ENCODE measurements around the gene NADK. TPM values are rescaled to one million over a fixed set of nuclear protein-coding genes. Genes with fewer than 3 reads are reported as not detected.
"Not testable (repeated sequence)": the region's sequence is repeated elsewhere in the genome, so short reads cannot be mapped to it uniquely, and the experiment has no call there.

The NADK gene
- total and polyA plus RNA-seq, 5 donors = 25.5 to 42.8 (median 34.2) TPM

DNA sequence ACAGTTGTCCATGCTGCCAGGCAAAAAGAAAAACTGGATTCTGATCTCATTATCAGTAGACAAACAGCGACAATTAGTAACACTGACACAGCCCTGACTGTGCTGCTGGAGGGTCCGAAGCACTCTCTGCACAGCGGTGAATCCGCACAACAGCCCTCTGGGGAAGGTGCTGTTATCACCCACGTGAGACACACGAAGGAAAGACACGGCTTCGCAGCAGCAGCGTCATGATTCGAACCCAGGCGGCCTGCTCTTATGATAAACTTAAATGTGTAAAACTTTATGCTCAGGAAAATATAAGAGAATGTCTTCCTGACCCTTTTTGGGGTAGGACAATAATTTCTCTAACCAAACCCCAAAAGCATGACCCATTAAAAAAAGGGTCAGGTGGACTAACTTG is 35.7 kb downstream of the NADK start:
- intact Hi-C loops (cut with DNase I); H3K27ac ChIP-seq (ENCODE audit: low read length); H3K27me3 ChIP-seq (ENCODE audit: control insufficient read depth, insufficient read depth); ATAC-seq; H3K9me3 ChIP-seq (ENCODE audit: control insufficient read depth, low read length); DNase-seq; H3K4me3 ChIP-seq (ENCODE audit: low read length); H3K4me1 ChIP-seq (ENCODE audit: control insufficient read depth, insufficient read depth, low read length): not testable (repeated sequence)
- 87% methylated on average over 11 of the region's 11 CpGs for WGBS

DNA sequence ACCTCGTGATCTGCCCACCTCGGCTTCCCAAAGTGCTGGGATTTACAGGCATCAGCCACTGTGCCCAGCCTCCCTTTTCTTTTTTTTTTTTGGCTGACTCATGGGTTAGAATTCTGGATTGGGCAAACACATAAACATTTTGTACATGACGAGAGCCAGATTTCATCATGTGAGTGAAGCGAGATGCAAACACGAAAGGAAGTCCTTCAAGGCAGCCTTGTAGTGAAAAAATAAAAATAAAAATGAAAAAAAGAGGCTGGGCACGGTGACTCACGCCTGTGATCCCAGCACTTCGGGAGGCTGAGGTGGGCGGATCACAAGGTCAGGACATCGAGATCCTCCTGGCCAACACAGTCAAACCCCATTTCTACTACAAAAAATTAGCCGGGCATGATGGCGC is 37.3 kb downstream of the NADK start:
- WGBS = 84% methylated on average over 12 of the region's 12 CpGs
- ATAC-seq; intact Hi-C loops (cut with DNase I): not testable (repeated sequence)

DNA sequence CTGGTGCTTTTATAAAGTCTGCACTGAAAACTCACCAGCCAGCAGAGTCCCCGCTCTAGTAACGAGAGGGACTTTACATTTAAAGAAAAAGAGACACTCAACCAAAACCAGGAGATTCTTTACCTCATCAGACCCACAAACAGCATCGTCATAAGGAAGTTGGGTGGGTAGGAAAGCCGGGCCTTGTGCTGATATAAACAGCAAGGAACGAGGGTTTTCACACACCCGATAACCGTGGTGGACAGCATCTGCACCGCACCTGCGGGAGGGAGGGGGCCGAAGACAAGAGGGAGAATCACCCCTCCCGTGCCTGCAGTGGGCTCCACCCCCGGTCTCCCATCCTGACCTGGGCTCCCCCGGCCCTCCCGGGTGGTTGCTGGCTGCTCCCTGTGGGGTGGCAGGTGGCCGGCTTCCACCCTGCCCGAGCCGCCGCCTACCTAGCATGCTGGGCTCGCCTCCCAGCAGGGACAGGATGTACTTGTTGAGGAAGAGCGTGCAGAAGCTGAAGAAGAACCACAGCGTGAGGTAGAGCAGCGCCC is 39.4 kb downstream of the NADK start:
- H3K4me1 ChIP-seq (ENCODE audit: control insufficient read depth, insufficient read depth, low read length); intact Hi-C loops (cut with DNase I); H3K27me3 ChIP-seq (ENCODE audit: control insufficient read depth, insufficient read depth); H3K9me3 ChIP-seq (ENCODE audit: control insufficient read depth, low read length); DNase-seq; H3K4me3 ChIP-seq (ENCODE audit: low read length); H3K27ac ChIP-seq (ENCODE audit: low read length): not testable (repeated sequence)
- peak in 1 of 2 donors; percentile 51 for ATAC-seq
- 86% methylated on average over 12 of the region's 22 CpGs for WGBS

More for the DNA sequence above, 37.3 kb downstream of the NADK start:
- not testable (repeated sequence) for H3K27ac ChIP-seq (ENCODE audit: low read length); H3K9me3 ChIP-seq (ENCODE audit: control insufficient read depth, low read length); DNase-seq; H3K4me1 ChIP-seq (ENCODE audit: control insufficient read depth, insufficient read depth, low read length); H3K4me3 ChIP-seq (ENCODE audit: low read length); H3K27me3 ChIP-seq (ENCODE audit: control insufficient read depth, insufficient read depth)

DNA sequence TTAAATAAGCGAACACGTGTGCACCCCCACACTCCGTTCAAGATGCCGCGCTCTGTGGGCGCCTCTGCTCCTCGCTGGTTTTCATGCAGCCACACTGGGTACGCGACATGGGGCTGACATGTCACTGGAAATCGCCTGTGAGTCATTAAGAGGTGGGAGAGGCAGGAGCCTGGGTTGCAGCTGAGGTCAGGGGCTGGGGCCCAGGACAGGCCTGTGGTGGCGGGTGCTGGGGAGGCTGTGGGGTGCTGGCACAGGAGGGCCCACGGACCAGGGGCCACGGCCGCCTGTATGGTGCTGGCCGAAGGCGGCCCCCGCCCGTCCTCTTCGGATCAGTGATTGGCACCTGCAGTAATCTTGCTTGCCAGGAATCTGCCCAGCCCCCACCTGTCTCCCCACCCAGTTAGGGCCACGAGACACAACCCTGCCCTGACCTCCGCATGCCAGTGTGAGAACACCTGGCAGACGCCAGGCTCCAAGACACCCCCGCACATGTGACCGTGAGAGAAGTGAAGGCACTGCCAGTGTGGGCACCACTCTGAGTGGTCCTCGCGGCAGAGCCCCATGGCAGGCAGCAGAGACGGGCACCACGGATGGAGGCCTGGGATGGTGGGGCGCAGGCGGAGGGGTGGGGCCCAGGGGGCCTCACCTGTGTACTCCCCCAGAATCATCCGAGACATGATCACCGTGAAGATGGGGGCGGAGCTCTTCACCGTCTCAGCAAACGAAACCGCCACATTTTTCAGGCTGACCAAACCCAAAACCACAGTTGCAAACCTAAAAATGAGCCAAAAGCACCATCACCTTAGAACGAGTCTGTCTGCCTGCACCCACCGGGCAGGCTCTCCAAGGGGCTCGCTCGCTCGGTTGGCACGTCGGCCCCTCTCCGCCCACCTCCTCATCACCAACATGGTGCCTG is 40.3 kb downstream of the NADK start:
- H3K9me3 ChIP-seq (ENCODE audit: control insufficient read depth, low read length); H3K4me3 ChIP-seq (ENCODE audit: low read length); H3K27me3 ChIP-seq (ENCODE audit: control insufficient read depth, insufficient read depth); H3K27ac ChIP-seq (ENCODE audit: low read length); intact Hi-C loops (cut with DNase I); H3K4me1 ChIP-seq (ENCODE audit: control insufficient read depth, insufficient read depth, low read length): not testable (repeated sequence)
- DNase-seq = peak in 1 of 3 donors; percentile 56
- ATAC-seq = peak; percentile 20 to 47
- WGBS = 93% methylated on average over 31 of the region's 44 CpGs

DNA sequence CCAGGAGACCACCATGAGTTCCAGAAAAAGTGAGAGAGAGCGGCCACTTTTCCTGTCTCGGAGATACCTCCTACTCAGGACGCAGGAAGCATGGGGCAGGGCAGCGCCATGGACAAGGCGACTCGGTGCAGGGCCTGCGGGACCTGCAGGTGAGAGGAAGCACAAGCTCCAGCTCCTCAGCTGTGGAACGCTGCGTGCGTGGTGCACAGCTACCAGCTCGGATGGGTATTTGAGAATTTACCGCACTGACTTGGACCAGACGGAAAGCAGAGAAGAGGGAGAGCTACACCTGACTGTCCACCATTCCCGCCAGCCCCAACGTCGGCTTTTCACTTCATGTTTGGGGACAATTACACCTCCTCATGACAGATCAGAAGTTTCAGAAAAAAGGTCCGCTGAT is 45.9 kb downstream of the NADK start:
- intact Hi-C loops (cut with DNase I) = no loop called here
- Histone ChIP-seq H3K9me3 (ENCODE audit: control insufficient read depth, low read length) (no peaks in the 10 kb centered on the region), H3K4me1 (ENCODE audit: control insufficient read depth, insufficient read depth, low read length) (no peaks in the 10 kb centered on the region), H3K27ac (ENCODE audit: low read length) (no peak overlapping the region), H3K27me3 (ENCODE audit: control insufficient read depth, insufficient read depth) (no peaks in the 10 kb centered on the region), H3K4me3 (ENCODE audit: low read length) (no peak overlapping the region)
- DNase-seq (peak in 1 of 3 donors; percentile 12), ATAC-seq (no peak)
- 90% methylated on average over 17 of the region's 17 CpGs for WGBS

DNA sequence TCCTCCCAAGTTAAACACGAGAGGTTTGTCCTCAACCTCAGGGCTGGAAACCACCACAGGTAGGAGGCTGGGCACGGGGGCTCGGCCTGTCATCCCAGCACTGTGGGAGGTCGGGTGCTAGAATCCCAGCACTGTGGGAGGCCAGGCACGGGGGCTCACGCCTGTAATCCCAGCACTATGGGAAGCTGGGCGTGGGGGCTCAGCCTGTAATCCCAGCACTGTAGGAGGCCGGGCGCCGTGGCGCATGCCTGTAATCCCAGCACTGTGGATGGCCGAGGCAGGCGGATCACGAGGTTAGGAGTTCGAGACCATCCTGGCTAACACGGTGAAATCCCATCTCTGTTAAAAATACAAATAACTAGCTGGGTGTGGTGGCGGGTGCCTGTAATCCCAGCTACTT is 47.4 kb downstream of the NADK start:
- no peaks in the 10 kb centered on the region for H3K9me3 ChIP-seq (ENCODE audit: control insufficient read depth, low read length)
- 93% methylated on average over 17 of the region's 17 CpGs for WGBS
- H3K4me3 ChIP-seq (ENCODE audit: low read length) = no peak overlapping the region
- DNase-seq (peak in 1 of 3 donors; percentile 32), ATAC-seq (peak in 1 of 2 donors; percentile 6)
- H3K4me1 ChIP-seq (ENCODE audit: control insufficient read depth, insufficient read depth, low read length) = no peaks in the 10 kb centered on the region
- H3K27ac ChIP-seq (ENCODE audit: low read length) = no peak overlapping the region
- intact Hi-C loops (cut with DNase I) = no loop called here
- no peaks in the 10 kb centered on the region for H3K27me3 ChIP-seq (ENCODE audit: control insufficient read depth, insufficient read depth)

DNA sequence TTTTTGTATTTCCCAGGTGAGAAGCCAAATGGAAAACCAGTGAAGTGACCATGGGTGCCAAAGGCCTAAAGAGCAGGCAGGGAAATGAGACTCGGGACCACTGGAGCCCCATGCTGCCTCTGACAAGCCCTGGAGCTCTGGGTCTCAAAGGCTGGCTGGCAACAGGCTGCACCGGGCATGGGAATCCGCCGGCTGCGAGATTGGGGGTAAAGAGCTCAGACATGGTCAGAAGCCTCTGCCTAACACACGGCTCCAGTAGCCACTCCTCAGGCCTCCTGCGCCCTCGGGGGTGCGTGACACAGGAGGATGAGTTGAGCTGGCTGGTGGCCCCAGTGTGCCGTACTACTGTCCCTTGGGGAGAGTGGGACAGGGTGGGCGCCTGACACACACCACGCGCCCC is 48.0 kb downstream of the NADK start:
- H3K9me3 ChIP-seq (ENCODE audit: control insufficient read depth, low read length); H3K4me1 ChIP-seq (ENCODE audit: control insufficient read depth, insufficient read depth, low read length); intact Hi-C loops (cut with DNase I); H3K27me3 ChIP-seq (ENCODE audit: control insufficient read depth, insufficient read depth); H3K27ac ChIP-seq (ENCODE audit: low read length); H3K4me3 ChIP-seq (ENCODE audit: low read length): not testable (repeated sequence)
- DNase-seq = peak in 1 of 3 donors; percentile 21
- 95% methylated on average over 9 of the region's 13 CpGs for WGBS
- peak in 1 of 2 donors; percentile 33 for ATAC-seq

DNA sequence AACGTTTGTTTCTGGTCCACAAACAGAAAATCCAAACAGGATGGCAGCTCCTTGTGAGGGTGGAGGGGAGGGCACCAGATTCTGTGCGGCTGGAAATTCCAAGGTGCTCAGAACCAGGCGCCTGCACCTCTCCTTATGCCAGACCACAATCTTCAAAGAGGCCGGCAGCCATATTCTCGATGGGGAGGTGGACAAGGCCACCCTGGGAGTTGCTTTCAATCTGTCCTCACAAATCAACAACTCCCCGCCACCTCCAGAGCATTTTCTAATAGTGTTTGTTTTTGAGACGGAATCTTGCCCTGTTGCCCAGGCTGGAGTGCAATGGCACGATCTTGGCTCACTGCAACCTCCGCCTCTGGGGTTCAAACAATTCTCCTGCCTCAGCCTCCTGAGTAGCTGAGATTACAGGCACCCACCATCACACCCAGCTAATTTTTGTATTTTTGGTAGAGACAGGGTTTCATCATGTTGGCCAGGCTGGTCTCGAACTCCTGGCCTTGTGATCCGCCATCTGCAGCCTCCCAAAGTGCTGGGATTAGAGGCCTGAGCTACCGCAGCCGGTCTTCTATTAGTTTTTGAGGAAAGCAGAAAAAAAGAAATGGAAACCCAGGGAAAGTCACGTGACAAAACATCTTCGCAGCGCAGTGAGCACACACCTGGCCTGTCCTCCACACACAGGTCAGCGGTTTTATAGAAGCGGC is 49.0 kb downstream of the NADK start:
- H3K4me1 ChIP-seq (ENCODE audit: control insufficient read depth, insufficient read depth, low read length); H3K27me3 ChIP-seq (ENCODE audit: control insufficient read depth, insufficient read depth); H3K4me3 ChIP-seq (ENCODE audit: low read length); H3K9me3 ChIP-seq (ENCODE audit: control insufficient read depth, low read length); ATAC-seq; intact Hi-C loops (cut with DNase I); H3K27ac ChIP-seq (ENCODE audit: low read length): not testable (repeated sequence)
- 89% methylated on average over 16 of the region's 18 CpGs for WGBS
- DNase-seq = peak in 1 of 3 donors; percentile 10

DNA sequence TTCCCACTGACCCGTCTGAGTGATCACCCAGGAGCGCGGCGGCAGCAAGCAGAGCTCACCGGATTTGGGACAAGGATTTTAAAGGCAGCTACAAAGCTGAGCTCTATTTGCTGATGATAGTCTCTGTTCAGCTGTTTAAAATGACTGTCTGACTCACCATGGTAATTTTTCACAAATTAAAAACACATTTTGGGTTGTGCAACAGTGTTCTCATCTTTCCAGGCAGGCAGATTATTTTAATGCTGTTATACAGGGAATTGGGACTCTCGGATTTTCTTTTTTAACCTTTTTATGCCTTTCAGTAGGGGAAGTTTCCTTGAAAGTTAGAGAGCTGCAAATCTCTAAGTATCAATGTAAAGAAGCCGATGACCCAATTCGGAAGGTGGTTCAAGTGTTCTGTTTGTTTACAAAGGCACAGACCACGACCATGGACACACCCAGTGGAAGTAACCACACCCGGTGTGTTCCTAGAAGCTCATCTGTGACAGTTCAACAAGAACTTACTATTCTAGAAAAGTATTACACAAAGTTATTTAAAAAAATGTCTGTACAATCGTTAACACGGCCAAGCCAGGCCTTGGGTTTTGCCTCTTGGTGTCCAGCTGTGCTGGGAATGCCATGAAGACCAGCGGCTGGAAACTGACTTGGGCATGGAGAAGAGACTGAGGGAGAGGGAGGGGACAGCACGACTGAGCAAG is 49.8 kb downstream of the NADK start:
- intact Hi-C loops (cut with DNase I); H3K27ac ChIP-seq (ENCODE audit: low read length); DNase-seq; H3K27me3 ChIP-seq (ENCODE audit: control insufficient read depth, insufficient read depth); H3K4me3 ChIP-seq (ENCODE audit: low read length); H3K4me1 ChIP-seq (ENCODE audit: control insufficient read depth, insufficient read depth, low read length); ATAC-seq; H3K9me3 ChIP-seq (ENCODE audit: control insufficient read depth, low read length): not testable (repeated sequence)
- 66% methylated on average over 14 of the region's 14 CpGs for WGBS

DNA sequence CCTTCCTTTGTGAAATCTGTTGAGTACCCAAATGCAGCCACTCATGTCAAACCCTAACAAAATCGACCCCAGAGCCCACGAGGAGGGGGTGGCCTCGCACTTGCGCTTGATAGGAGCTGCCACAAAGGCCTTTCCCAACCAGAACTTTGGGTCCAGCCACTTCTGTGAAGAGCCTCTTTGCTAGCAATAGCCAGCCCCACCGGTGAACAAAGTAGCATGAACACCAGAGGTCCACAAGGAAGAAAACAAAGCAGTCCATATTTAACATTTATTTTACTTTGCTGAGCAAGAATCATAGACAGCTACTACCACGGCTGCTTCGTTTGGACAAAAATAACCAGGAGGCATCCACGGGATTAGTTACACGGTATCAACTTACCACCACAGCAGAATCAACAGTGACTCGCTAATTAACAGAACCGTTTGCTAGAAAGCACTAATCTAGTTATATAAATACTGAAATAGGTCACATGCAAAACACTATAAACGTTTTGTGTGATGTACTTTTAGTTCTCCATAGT is 51.1 kb downstream of the NADK start:
- H3K27me3 ChIP-seq (ENCODE audit: control insufficient read depth, insufficient read depth); H3K4me1 ChIP-seq (ENCODE audit: control insufficient read depth, insufficient read depth, low read length); H3K9me3 ChIP-seq (ENCODE audit: control insufficient read depth, low read length); H3K4me3 ChIP-seq (ENCODE audit: low read length); DNase-seq; ATAC-seq; intact Hi-C loops (cut with DNase I); H3K27ac ChIP-seq (ENCODE audit: low read length): not testable (repeated sequence)
- WGBS = 82% methylated on average over 11 of the region's 12 CpGs

All from right cardiac atrium (tissue), 5 donors.